SH-SY5Y (cell line): ENCODE results near the gene NHLH2.

Experiments used
- GATA2 ChIP-seq: IDR thresholded peaks from 2 replicates; pipeline ENCODE4 v1.6.1; 2011; ENCODE audit warnings: mild to moderate bottlenecking, low read depth, low read length
- GATA3 ChIP-seq: IDR thresholded peaks from 2 replicates; pipeline ENCODE4 v1.6.1; 2011; ENCODE audit warnings: low read depth, mild to moderate bottlenecking, low read length, moderate library complexity

- TF ChIP-seq GATA3, result no peak
- TF ChIP-seq GATA2, result no peak
Measured at GRCh38 chr1:115802416-115802815, 38.5 kb downstream of the NHLH2 start.
